ENCODE results near the gene PPP2R3B.

PPP2R3B gene

DNA sequence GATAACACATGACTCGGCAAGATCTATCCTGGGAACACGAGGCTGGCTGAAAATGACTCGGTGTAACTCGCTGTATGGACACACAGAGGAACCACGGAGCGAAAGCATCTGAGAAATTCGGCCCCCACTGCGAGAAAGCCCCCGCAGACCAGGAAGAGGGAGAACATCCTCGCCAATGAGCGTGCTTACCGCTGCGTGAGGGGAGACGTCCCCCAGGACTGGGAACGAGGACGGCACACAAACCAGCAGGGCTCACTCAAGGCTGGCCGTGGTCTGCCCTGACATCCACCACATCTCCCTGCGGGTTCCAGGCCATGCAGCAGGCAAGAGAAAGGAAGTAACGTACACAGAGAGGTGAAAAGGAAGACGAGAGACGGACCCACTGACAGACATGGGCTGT is 50.5 kb downstream of the PPP2R3B start:
- no peak for DNase-seq

DNA sequence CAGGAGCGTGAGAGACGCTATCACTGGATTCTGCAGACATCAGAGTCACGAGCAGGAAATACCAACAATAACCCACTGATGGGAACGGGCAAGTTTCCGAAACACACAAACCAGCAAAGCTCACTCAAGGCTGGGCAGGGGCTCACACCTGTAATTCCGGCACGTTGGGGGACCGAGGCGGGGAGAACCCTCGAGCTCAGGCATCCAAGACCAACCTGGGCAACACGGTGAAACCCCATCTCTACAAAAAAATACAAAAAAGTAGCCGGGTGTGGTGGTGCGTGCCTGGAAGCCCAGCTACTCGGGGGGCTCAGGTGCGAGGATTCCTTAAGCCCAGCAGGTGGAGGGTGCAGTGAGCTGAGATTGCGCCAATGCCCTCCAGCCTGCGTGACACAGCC is 51.0 kb downstream of the PPP2R3B start:
- no peak for DNase-seq

DNA sequence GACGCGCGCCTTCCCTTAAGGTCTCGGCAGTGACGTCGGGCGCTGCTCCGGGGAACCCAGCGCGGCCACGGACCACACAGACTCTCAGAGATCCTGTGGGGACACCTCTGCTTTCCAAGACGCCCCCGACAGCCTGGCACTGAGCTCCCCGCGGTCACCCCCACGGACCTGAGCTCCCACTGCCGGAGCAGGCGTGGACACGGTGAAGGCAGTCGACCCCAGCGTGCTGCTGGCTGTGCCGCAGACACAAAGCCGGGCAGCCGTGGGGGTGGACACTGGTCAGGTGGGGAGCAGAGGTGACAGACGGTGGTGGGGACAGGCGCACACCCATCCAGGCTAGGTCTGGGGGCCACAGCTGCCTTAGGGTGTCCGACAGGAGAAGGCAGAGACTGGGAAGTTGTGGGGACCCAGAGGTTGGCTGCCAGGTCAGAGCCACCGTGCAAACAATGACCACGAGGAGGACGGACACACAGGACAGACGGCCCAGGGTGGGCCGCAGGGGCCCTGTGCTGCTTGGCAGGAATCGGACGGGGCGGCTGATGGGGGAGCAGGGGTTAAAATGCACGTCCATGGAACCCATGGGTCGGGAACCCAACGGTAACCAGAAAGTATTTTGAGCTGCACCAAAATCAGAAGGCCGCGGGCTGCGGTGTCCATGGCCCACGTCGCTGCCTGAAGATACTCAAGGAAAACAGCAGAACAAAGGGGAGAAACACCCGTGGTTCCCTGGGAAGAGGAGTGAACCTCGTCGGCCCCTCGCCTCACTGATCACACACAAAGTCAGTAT is 51.5 kb downstream of the PPP2R3B start:
- DNase-seq = peak in 1 of 5 experiments; percentile 5

DNA sequence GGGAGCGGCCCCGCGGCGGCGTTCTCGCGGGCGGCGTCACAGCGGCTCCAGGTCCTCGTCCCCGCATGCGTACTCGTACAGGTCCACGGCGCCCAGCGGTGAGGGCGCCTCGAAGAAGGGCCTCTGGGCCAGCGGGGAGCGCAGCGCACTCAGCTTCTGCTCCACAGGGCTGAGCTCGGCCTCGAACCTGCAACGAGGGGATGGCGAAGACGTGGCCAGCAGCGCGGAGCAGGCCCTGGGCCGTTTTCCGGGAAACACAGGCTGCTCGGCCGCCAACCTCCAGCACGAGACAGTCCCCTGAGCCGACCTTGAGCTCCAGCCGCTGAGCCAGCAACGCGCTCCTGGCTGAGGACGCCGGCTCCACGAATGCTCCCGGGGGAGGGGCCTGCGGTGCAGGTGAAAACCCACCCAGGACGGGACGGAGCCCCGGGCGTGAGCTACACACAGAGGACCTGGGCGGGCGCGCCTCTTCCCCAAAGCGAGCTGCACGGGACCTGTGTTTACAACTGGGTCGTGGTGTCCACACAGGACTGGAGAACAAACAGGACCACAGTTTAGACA is 52.3 kb downstream of the PPP2R3B start:
- DNase-seq = peak in 1 of 5 experiments; percentile 5

DNA sequence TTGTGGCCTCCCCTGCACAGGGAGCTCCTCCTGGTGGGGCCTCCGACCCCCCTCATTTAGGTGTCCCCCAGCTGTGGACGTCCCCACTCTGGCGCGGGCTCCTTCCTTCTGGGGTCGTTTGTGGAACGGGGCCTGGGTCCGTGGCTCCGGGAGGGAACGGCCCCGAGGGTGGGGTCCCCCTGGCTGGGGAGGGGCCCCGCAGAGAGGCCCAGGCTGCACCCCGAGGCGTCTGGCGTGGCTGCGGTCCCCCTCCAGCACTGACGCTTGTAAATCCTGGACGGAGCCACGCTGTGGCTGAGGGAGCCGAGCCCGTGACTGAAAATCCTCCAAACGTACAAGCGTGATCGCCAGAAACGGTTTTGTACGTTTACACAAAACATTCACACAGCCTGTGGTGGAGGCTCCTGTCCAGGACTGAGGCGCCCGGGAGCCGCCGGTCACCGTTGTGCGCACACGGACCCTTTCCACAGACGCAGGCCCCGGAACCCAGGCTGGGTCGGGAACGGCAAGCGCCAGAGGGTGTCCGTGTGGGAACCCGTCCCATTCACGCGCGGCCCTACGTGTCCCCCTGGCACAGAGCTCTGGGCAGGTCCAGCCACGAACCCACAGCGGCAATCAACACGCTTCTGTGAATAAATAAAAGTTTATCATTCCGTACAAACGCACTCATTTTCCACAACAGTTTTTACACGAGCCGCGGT is 52.9 kb downstream of the PPP2R3B start:
- DNase-seq = no peak

DNA sequence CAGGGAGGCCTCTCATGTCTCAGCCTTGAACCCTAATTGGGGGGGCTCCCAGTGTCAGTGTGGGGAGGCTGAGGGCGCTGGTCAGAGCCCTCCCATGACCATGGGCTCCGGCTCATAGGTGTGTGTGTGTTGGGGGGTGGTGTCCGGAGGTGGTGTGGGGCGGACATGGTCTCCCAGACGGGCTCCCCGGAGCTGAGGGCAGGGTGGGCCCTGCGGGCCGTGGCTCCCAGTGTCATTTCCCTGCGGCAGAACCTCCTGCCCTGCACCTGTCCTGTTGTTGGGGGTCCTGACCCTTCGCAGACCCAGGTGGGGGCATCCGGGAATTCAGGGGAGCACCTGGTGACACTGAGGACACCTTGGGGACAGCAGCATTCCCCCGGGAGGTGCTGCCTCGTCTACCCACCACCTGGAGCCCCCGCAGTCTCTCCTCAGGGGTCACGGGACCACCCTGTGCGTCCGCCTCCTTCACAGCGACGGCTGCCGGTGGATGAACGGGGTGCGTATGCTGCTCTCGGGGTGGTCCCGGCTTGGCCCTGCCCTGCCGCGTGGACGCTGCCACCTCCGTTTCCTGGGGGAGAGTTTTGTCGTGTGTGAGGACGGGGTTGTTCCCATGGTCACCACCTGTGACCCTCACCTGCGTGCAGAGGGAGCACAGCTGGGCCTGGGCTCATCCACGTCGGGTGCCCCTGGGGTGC is 53.6 kb downstream of the PPP2R3B start:
- DNase-seq = no peak

DNA sequence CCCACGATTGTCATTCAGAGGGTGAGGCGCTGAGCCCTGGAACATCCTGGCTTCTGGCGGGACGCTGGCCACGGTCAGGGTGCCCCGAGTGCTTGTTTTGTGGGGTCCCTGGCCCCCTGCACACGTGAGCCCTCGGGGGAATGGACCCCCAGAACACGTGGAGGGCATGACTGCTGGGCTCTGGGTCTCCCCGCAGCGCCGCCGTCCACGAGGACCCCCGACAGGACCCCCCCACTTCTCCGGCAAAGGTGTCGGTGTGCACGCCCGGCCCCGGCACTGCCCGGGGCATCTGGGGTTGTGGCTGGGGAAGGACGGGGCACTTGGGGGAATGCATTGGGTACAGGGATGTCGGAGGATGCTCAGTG is 54.2 kb downstream of the PPP2R3B start:
- DNase-seq = no peak

DNA sequence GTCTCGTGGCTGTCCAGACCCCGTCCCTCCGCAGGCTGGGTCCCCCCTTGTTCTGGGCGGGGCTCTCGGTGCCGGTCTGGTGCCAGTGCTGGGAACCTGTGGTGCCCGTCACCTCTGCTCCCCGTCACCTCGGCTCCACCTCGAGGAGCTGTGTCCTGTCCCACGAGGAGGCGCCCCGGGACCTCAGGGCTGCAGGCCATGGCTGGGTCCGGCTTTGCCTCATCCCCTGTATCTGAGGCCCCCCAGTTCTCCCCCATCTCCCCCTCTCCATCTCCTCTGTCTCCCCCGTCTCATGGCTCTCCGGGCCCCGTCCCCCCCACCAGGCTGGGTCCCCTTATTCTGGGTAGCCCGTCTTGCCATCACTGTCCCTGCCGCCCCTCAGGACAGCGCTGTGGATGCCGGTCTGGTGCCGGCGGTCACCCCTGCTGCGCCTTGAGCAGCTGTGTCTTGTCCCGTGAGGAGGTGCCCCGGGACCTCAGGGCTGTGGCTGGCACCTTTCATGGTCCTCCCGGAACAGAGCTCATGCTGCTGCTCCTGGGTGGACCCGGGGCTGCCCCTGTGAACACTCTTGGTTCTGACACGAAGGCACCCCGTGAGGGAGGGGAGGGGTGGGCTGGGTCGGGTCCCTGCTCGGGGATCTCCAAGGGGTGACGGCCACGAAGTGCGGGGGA is 54.7 kb downstream of the PPP2R3B start:
- peak in 1 of 5 experiments; percentile 5 for DNase-seq

DNA sequence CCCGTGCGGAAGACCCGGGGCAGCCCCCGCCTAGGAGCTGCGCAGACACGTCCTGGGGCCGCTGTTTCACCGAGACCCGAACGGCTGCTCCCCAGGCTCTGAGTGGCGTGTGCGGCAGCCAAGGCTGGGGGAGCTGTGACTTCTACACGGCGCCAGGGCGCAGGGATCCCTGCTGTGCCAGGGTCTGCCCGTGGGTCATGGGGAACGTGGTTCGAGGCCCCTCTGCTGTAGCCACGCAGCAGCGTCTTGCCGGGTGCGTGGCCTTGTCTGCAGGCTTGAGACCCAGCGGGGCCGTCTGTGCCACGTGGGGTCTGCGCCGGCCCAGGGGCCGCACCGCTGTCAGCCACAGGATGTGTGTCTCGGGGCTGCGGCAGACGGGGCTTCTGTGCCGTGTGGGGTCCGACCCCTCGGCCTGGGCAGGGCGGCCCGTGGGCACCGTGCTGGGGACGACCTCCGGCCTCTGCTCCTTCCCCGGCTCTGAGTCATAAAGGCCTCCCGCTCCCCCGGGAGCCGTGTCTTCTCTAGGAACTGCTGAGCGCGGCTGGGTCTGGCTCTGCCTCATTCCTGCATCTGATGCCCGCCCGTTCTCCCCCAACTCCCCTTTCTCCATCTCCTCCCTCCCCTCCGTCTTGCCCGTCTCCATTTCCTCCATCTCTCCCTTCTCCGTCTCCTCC is 55.4 kb downstream of the PPP2R3B start:
- DNase-seq = peak in 1 of 5 experiments; percentile 9

DNA sequence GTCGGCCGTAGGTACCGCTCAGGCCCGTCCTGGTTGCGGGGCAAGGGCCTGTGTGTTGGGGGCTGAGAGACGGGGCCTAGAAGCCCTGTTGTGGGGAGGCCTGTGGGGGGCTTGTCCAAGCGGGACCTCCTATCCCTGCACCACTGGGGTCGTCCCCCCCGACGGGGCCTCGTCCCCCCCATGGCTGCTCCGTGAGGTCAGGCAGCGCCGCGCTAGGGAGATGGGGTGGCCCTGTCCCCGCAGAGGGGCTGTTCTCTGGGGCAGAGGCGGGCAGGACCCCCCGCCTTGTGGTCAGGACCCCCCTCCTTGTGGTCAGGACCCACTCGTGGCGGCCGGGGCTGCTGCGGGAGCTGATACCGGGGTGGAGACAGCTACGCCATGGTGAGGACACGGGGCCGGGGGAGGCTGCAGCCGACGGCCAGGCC is 56.0 kb downstream of the PPP2R3B start:
- DNase-seq = peak in 1 of 5 experiments; percentile 8

DNA sequence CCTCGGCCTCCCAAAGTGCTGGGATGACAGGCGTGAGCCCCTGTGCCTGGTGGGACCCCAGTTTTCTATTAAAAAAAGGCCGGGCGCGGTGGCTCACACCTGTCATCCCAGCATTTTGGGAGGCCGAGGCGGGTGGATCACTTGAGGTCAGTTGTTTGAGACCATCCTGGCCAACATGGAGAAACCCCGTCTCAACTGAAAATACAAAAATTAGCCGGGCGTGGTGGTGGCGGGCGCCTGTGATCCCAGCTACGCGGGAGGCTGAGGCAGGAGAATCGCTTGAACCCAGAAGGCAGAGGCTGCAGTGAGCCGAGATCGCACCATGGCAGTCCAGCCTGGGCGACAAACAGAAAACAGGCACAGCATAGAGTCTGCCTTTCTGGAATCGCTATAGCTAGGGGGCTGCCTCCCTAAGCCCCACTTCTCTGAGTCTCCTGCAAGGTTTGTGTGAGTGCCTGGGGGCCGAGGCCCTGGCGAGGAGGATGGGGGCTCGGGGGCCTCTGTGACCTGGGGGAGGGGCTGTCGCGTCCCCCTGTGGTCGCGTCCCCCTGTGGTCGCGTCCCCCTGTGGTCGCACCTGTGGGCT is 56.5 kb downstream of the PPP2R3B start:
- DNase-seq = peak in 1 of 5 experiments; percentile 1

DNA sequence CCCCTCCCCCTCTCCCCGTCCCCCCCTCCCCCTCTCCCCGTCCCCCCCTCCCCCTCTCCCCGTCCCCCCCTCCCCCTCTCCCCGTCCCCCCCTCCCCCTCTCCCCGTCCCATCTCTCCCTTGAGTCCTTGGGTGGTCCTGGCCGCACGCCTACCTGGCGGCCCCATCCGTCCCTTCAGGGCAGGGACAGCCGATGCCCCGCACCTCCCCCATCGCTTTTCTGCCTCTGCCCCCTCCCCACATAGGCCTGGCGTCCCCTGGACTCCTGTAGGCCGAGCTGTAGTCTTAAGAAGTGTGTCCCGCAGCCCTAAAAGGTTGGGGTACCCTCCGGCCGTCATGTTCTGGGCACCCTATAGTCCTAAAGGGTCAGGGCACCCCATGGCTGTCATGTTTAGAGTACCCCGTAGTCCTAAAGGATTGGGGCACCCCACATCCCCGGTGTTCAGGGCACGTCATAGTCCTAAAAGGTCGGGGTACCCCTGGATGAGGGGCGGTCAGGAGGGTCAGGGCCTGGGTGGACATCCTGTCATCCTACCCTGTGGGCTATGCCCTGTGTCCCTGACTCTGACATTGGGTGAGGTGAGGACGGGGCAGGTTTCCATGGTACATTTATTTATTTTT is 57.3 kb downstream of the PPP2R3B start:
- DNase-seq = peak in 1 of 5 experiments; percentile 1

DNA sequence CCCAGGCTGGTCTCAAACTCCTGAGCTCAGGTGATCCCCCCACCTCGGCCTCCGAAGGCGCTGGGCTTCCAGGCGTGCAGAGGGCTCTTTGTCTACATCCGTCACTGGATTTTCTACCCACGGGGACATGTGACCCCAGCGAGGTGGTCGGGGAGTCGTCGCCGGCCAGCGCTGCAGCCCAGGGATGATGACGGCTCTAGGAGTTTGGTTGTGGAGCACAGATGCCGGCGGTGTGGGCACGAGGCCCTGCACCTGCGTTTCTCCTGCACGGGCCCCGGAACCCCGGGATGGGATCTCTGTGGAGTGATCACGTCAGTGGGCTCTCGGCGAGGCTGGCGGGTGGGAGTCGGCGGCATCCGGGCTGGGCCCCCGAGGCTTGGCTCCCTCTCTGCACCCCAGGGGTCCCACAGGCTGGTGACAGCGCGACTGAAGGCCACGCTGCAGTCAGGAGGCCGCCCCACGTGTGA is 59.0 kb downstream of the PPP2R3B start:
- peak in 1 of 5 experiments; percentile 4 for DNase-seq

DNA sequence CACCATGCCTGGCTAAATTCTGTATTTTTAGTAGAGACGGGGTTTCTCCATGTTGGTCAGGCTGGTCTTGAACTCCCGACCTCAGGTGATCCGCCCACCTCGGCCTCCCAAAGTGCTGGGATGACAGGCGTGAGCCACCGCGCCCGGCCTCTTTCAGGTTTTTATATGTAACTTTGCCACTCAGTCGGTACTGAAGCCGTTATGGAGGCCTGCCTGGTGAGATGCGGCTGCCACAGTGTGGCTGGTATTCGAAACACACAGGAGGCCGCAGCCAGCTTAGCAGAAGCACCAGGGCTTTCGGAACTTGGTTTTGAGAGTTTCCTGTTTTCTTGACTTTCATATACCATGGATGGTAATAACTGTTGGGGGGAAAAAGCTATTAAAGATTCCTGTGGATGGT is 62.0 kb downstream of the PPP2R3B start:
- peak in 2 of 5 experiments; percentile 3 to 51 for DNase-seq

DNA sequence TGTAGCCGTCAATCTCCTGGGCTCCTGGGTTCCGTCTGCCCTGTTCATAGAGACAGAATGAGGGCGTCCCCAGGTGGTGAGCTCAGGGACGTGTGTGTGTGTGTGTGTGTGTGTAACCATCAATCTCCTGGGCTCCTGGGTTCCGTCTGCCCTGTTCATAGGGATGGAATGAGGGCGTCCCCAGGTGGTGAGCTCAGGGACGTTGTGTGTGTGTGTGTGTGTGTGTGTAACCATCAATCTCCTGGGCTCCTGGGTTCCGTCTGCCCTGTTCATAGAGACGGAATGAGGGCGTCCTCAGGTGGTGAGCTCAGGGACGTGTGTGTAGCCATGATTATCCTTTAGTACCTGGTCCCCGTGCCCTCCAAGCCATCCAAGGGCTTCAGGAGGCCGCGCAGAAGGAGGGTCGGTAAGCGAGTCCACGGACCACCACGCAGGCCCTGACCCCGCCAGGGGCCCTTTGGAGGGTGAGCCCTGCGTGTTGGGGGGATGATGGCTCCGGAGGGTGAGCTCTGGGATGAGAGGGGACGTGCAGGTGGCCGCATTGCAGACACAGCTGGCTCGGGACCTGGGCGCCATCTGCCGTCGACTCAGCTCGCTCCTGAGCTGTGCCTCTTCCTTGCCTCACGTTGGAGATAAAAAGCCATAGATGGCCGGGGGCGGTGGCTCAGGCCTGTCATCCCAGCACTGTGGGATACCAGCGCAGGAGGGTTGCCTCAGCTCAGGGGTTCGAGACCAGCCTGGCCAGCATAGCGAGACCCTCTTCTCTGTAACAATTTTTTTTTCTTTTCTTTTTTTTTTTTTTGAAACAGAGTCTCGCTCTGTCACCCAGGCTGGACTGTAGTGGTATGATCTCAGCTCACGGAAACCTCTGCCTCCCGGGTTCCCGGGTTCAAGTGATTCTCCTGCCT is 62.7 kb downstream of the PPP2R3B start:
- DNase-seq = peak in 4 of 5 experiments; percentile 13 to 80 (median 42)

DNA sequence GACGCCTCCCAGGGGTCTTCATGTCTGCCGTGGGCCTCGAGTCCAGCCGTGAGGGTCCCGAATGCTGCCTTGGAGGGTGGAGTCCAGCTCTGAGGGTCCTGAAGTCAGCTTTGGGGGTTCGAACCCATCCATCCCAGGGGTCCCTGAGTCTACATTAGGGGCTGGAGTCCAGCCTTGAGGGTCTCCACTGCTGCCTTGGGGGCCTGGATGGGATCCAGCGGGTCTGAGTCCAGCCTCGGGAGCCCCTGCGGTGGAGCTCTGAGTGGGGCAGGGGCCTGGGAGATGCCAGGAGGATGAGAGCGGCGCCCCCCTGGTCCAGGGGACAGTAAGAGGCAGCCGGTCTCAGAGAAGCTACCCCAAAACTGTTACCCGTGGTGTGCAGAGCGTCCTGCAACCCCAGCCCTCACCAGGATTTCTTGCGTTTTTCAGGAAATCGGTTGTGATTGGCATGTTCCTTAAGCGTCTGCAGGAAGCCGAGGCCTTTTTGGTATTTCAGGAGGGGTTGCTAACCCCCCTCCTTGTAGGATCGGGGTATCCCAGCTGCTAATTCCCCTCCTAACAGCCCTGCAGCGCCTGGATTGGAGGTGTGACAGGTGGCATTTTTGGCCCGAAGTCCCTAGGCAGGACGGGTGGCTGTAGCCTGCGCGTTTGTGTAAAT is 66.5 kb downstream of the PPP2R3B start:
- peak in 1 of 5 experiments; percentile 38 for DNase-seq

DNA sequence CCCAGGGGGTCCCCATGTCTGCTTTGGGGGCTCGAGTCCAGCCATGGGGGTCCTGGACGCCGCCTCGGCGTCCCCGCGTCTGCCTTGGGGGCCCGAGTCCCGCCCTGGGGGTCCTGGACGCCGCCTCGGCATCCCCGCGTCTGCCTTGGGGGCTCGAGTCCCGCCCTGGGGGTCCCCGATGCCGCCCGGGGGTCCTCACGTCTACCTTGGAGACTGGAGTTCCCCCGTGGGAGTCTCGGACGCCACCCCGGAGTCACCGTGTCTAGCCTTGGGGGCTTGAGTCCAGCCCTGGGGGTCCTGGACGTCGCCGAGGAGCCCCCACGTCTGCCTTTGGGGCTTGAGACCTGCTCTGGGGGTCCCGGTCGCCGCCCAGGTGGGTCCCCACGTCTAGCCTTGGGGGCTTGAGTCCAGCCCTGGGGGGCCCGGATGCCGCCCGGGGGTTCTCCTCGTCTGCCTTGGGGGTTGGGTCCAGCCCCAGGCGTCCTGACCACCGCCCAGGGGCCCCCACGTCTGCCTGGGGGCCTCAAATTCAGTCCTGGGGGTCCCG is 67.1 kb downstream of the PPP2R3B start:
- peak in 1 of 5 experiments; percentile 8 for DNase-seq

DNA sequence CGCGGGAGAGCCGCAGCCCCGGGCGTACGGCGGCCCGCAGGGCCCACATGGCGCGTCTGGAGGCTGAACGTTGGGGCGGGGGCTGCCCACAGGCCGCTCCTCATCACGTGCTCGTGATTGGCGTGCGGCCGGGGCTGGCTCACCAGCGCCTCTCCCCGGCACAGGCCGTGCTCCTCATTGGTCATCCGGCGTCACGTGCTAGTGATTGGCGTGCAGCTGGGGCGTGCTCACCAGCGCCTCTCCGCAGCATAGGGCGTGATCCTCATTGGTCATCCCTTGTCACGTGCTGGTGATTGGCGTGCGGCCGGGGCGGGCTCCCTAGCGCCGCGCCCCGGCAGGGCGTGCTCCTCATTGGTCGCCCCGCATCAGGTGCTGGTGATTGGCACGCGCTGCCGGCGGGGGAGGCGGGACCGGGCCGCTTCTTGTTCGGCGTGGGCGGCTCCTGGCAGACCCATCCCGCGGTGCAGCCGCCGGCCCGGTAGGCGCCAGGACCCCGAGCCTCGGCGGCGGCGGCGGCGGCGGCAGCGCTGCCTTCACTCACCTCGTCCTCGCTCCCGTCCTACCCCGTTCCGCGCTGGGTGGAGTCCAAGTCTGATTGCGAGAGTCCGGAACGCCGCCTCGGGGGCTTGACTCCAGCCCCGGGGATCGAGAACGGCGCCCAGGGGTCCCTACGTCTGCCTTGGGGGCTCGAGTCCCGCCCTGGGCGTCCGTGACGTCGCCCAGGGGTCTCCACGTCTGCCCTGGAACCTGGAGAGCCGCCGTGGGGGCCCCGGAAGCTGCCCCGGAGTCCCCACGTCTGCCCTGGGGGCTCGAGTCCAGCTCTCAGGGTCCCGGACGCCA is 67.7 kb downstream of the PPP2R3B start, which contains the start of gene GTPBP6:
Gene GTPBP6 (minus strand): TSS at position 58 of the 840 bp plus-strand sequence. CDS start 9 bp downstream, at position 49.
- peak; percentile 96 to 100 (median 99) for DNase-seq
